Endothelial cell of umbilical vein (primary cell): ENCODE measurements around the gene CLIP1. TPM values are rescaled to one million over a fixed set of nuclear protein-coding genes. Genes with fewer than 3 reads are reported as not detected.

ENCODE experiments used
- BruUV-seq: library from RNA; stranded (reverse); fragments of 400-500 nt; replicated peaks from 2 replicates; lab custom pipeline; 2021; lab: Mats Ljungman, UMichigan
- CTCF ChIA-PET: fragments of 300-600, 350-600 bp; sonication (Branson Sonifier 250); formaldehyde crosslinking; loops from one replicate; lab custom pipeline; 2021; ENCODE audit warnings: antibody characterized with exemption, inconsistent platforms; lab: Charles Lee
- POLR2A ChIA-PET: fragments of 300-600, 350-600 bp; sonication (Branson Sonifier 250); formaldehyde crosslinking; loops from one replicate; lab custom pipeline; 2021; ENCODE audit warnings: antibody characterized with exemption, inconsistent platforms; lab: Charles Lee
- DNase-seq: peaks from one replicate; pipeline ENCODE4 v3.0.0-alpha.2; 2011; ENCODE audit warnings: low read depth, low spot score
- FAIRE-seq: peaks from 2 replicates; lab custom pipeline; 2011; peaks lifted over from hg19 to GRCh38; lab: Jason Lieb, UNC
- H2AFZ ChIP-seq: 2 replicates; pipeline ENCODE4 v1.6.0; 2012; ENCODE audit warnings: low read depth, low read length, control low read depth, inconsistent platforms
- H3K27ac ChIP-seq: 2 replicates; pipeline ENCODE4 v1.5.1; 2011; ENCODE audit warnings: low read depth, mild to moderate bottlenecking, control low read depth, low read length, moderate library complexity; ENCODE audit not compliant: insufficient read depth
- H3K27me3 ChIP-seq, 2 experiments: 2 replicates each; pipeline versions ENCODE4 v1.6.0 to v1.6.1; 2011; ENCODE audit warnings: low read length in 2 of 2, mixed read lengths in 1 of 2; ENCODE audit not compliant: control insufficient read depth in 2 of 2, insufficient read depth in 2 of 2
- H3K36me3 ChIP-seq, 2 experiments: 2 replicates in 1 of 2; 3 replicates in 1 of 2; pipeline ENCODE4 v1.5.1; 2011; ENCODE audit warnings: low read length in 2 of 2, mild to moderate bottlenecking in 1 of 2, moderate library complexity in 1 of 2; ENCODE audit not compliant: control insufficient read depth in 2 of 2, insufficient read depth in 2 of 2; ENCODE audit errors: extremely low read depth in 1 of 2
- H3K4me1 ChIP-seq: 3 replicates; pipeline ENCODE4 v1.5.1; 2011; ENCODE audit warnings: mild to moderate bottlenecking, low read length; ENCODE audit not compliant: control insufficient read depth, insufficient read depth; ENCODE audit errors: extremely low read depth
- H3K4me2 ChIP-seq: 2 replicates; pipeline ENCODE4 v1.6.1; 2011; ENCODE audit warnings: low read length, control low read depth, mixed read lengths; ENCODE audit not compliant: insufficient read depth
- H3K4me3 ChIP-seq, 3 experiments: fragments of 200-600 bp in 1 of 3; sonication (generic), shearing (Covaris generic) in 1 of 3; replicated peaks in 1 of 3; 2 replicates each; pipeline ENCODE4 v1.5.1; 2011 to 2016; ENCODE audit warnings: control low read depth in 3 of 3, low read length in 3 of 3, mild to moderate bottlenecking in 2 of 3, inconsistent platforms in 1 of 3, low read depth in 1 of 3, moderate library complexity in 1 of 3; ENCODE audit not compliant: insufficient read depth in 1 of 3
- H3K79me2 ChIP-seq: 2 replicates; pipeline ENCODE4 v1.6.0; 2012; ENCODE audit warnings: low read length, inconsistent platforms; ENCODE audit not compliant: control insufficient read depth, insufficient read depth
- H3K9ac ChIP-seq: replicated peaks from 2 replicates; pipeline ENCODE3; 2011; ENCODE audit warnings: low read length, control low read depth; ENCODE audit not compliant: insufficient read depth; ENCODE audit errors: extremely low read depth
- H3K9me1 ChIP-seq: replicated peaks from 3 replicates; pipeline ENCODE4 v1.6.0; 2011; ENCODE audit warnings: mild to moderate bottlenecking, low read length; ENCODE audit not compliant: control insufficient read depth, insufficient read depth; ENCODE audit errors: extremely low read depth
- H3K9me3 ChIP-seq: replicated peaks from 2 replicates; pipeline ENCODE4 v1.5.1; 2012; ENCODE audit warnings: low read length, inconsistent platforms; ENCODE audit not compliant: control insufficient read depth, insufficient read depth
- H4K20me1 ChIP-seq: replicated peaks from 2 replicates; pipeline ENCODE3; 2011; ENCODE audit warnings: mild to moderate bottlenecking, low read length; ENCODE audit not compliant: control insufficient read depth, insufficient read depth; ENCODE audit errors: extremely low read depth
- EZH2 ChIP-seq: IDR thresholded peaks from 2 replicates; pipeline ENCODE4 v1.6.1; 2012; ENCODE audit warnings: borderline replicate concordance, low read depth, mild to moderate bottlenecking, moderate library complexity, low read length, inconsistent platforms; ENCODE audit not compliant: severe bottlenecking
- FOS ChIP-seq: IDR thresholded peaks from 2 replicates; pipeline ENCODE4 v1.6.1; 2011; ENCODE audit warnings: mild to moderate bottlenecking, low read length, moderate library complexity, borderline replicate concordance; ENCODE audit not compliant: insufficient read depth
- GATA2 ChIP-seq: IDR thresholded peaks from 2 replicates; pipeline ENCODE4 v1.7.0; 2011; ENCODE audit warnings: low read depth, mild to moderate bottlenecking, moderate library complexity, mixed read lengths, low read length; ENCODE audit not compliant: insufficient read length, insufficient read depth
- JUN ChIP-seq: IDR thresholded peaks from 2 replicates; pipeline ENCODE4 v1.6.1; 2011; ENCODE audit warnings: borderline replicate concordance, low read depth; ENCODE audit not compliant: insufficient read length, insufficient read depth
- MYC ChIP-seq: IDR thresholded peaks from one replicate; pipeline ENCODE4 v1.6.1; 2011; ENCODE audit warnings: mild to moderate bottlenecking, low read depth, low read length
- POLR2A ChIP-seq: IDR thresholded peaks from 2 replicates; pipeline ENCODE4 v1.6.1; 2012; ENCODE audit warnings: low read depth, mild to moderate bottlenecking, control low read depth, low read length
- POLR2AphosphoS5 ChIP-seq: IDR thresholded peaks from 2 replicates; pipeline ENCODE4 v1.6.1; 2012; ENCODE audit warnings: low read depth, mild to moderate bottlenecking, control low read depth, low read length, moderate library complexity; ENCODE audit not compliant: insufficient read depth
- dilution Hi-C: fragments of 300-500 bp; cut with MboI; formaldehyde crosslinking; loops from one replicate; pipeline ENCODE4 v1.15.0; 2019; ENCODE audit warnings: low sequenced_read_pairs; ENCODE audit not compliant: extremely low pct_ligation_motif_present
- intact Hi-C: fragments of 100-400 bp; cut with micrococcal nuclease; formaldehyde crosslinking; loops from one replicate; pipeline ENCODE4 v1.10.0; 2022
- polyA plus RNA-seq, 4 experiments: library from polyadenylated mRNA; depleted of rRNA in 3 of 4; stranded (reverse) in 3 of 4; unstranded in 1 of 4; fragments of >200 nt; gene quantifications; 2 replicates each; pipeline versions ENCODE4 v1.2.1 to v1.2.3, GENCODE V29; 2011 to 2012; ENCODE audit warnings: missing spikeins in 1 of 4
- total RNA-seq: library from RNA; stranded (reverse); gene quantifications from 2 replicates; pipeline ENCODE4 v1.2.3, GENCODE V29; 2021
- TF ChIP-seq, protein P1 (sequence below), 2 donors: IDR thresholded peaks; 1 replicate in 1 of 2; 2 replicates in 1 of 2; pipeline ENCODE4 v1.5.1; 2011; ENCODE audit warnings: low read length in 2 of 2, mild to moderate bottlenecking in 2 of 2, moderate library complexity in 2 of 2, control low read depth in 1 of 2, inconsistent platforms in 1 of 2, low read depth in 1 of 2; ENCODE audit not compliant: insufficient read depth in 1 of 2; ENCODE audit errors: extremely low read depth in 1 of 2
- TF ChIP-seq, protein P2 (sequence below): IDR thresholded peaks from 2 replicates; pipeline ENCODE4 v1.6.1; 2011; ENCODE audit not compliant: insufficient read depth, insufficient read length

CLIP1 gene
- total and polyA plus RNA-seq, 2 donors (not counting 3 experiments of a cell fraction or from before 2014, with no cell fraction given), result 56.5 to 84.3 TPM

DNA sequence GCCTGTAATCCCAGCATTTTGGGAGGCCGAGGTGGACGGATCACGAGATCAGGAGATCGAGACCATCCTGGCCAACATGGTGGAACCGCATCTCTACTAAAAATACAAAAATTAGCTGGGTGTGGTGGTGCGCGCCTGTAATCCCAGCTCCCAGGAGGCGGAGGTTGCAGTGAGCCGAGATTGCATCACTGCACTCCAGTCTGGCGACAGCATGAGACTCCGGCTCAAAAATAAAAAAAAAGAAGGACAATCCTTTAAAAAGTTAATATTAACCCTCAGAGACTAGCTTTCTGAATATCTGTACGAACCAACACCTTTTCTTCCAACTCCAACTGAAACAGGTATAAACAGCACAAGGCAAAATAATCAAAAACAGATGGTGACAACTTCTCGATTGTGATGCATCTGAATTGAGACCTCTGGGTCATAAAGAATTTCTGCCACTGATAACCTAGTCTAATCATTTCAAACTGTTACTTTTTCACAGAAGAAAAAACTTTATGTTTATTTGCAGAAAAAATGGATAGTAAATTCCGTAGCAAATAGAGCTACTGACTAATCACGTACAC, 27.8 kb downstream of the CLIP1 start:
- Histone ChIP-seq H3K27ac (peak overlapping the region; percentile 40), H3K4me2 (no peak overlapping the region), H2AFZ (no peak overlapping the region), H3K4me1 (peaks cover 12% of the 10 kb centered on the region), H3K4me3 (no peak overlapping the region), H3K27me3 (no peaks in the 10 kb centered on the region), H3K9me1 (no peaks in the 10 kb centered on the region), H3K79me2 (peaks cover 60% of the 10 kb centered on the region), H4K20me1 (no peaks in the 10 kb centered on the region), H3K36me3 (no peaks in the 10 kb centered on the region), H3K9me3 (no peaks in the 10 kb centered on the region), H3K9ac (no peak overlapping the region)
- dilution Hi-C loops (no loop called here), intact Hi-C loops (no loop called here)
- CTCF ChIA-PET, result interaction anchor here (0.8 to 2.0 kb wide), 4 partner anchors 12 to 77 kb away, joined by 3 to 25 read pairs (median 4); partner anchors contain the start of gene CLIP1
- no TSS peak for BruUV-seq
- TF ChIP-seq EZH2, result no peak
- TF ChIP-seq, protein P1, sequence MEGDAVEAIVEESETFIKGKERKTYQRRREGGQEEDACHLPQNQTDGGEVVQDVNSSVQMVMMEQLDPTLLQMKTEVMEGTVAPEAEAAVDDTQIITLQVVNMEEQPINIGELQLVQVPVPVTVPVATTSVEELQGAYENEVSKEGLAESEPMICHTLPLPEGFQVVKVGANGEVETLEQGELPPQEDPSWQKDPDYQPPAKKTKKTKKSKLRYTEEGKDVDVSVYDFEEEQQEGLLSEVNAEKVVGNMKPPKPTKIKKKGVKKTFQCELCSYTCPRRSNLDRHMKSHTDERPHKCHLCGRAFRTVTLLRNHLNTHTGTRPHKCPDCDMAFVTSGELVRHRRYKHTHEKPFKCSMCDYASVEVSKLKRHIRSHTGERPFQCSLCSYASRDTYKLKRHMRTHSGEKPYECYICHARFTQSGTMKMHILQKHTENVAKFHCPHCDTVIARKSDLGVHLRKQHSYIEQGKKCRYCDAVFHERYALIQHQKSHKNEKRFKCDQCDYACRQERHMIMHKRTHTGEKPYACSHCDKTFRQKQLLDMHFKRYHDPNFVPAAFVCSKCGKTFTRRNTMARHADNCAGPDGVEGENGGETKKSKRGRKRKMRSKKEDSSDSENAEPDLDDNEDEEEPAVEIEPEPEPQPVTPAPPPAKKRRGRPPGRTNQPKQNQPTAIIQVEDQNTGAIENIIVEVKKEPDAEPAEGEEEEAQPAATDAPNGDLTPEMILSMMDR (IDR thresholded peaks at IDR 0.05; ENCODE audit: extremely low read depth in 1 of 2, insufficient read depth in 1 of 2, low read depth in 1 of 2, low read length in 2 of 2), result no peak
- TF ChIP-seq FOS, result no peak
- TF ChIP-seq, protein P2, sequence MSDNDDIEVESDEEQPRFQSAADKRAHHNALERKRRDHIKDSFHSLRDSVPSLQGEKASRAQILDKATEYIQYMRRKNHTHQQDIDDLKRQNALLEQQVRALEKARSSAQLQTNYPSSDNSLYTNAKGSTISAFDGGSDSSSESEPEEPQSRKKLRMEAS, result no peak
- TF ChIP-seq JUN, result no peak
- no peak for TF ChIP-seq POLR2AphosphoS5
- TF ChIP-seq GATA2, result no peak
- no peak for TF ChIP-seq POLR2A
- no peak for TF ChIP-seq MYC
- FAIRE-seq (peak; percentile 33), DNase-seq (no peak)
- POLR2A ChIA-PET, result no interaction called here
